Body of pancreas (tissue), 4 donors: ENCODE results near the gene PMEL. TPM values are rescaled to one million over a fixed set of nuclear protein-coding genes. Genes with fewer than 3 reads are reported as not detected.
"Not testable (repeated sequence)": the region's sequence is repeated elsewhere in the genome, so short reads cannot be mapped to it uniquely, and the experiment has no call there.

Source experiments
- ATAC-seq: fragments of 150-250 bp; one replicate; pipeline ENCODE4 v1.9.1; 2016
- DNase-seq, 4 donors: peaks; one replicate each; pipeline ENCODE4 v3.0.0-alpha.2; 2019
- H3K27ac ChIP-seq, 4 donors: fragments of 200-600 bp; sonication (generic); 1 replicate in 3 of 4; 2 replicates in 1 of 4; pipeline versions ENCODE4 v1.5.1 to v1.6.1; 2016 to 2019; ENCODE audit warnings: mild to moderate bottlenecking in 1 of 4, mixed read lengths in 1 of 4, moderate library complexity in 1 of 4
- H3K27me3 ChIP-seq, 2 donors: fragments of 200-600 bp; sonication (generic); one replicate each; pipeline ENCODE4 v1.6.0; 2016; ENCODE audit warnings: mild to moderate bottlenecking in 1 of 2
- H3K36me3 ChIP-seq, 2 donors: fragments of 200-600 bp; sonication (generic); replicated peaks in 1 of 2; 2 replicates each; pipeline ENCODE4 v1.5.1; 2016; ENCODE audit warnings: low read depth in 2 of 2; ENCODE audit not compliant: insufficient read depth in 1 of 2
- H3K4me1 ChIP-seq: fragments of 200-600 bp; sonication (generic); one replicate; pipeline ENCODE4 v1.6.0; 2016
- H3K4me3 ChIP-seq, 2 donors: fragments of 200-600 bp; sonication (generic); 1 replicate in 1 of 2; 2 replicates in 1 of 2; pipeline ENCODE4 v1.5.1; 2016 to 2019
- H3K9me3 ChIP-seq, 3 donors: fragments of 200-600 bp; sonication (generic); 1 replicate in 2 of 3; 2 replicates in 1 of 3; pipeline ENCODE4 v1.5.1; 2016
- CTCF ChIP-seq, 7 experiments: fragments of 450-650 bp in 4 of 7; fragments of 200-600 bp in 3 of 7; sonication (generic) in 3 of 7; IDR thresholded peaks; one replicate each; pipeline ENCODE4 v1.5.1; 2016 to 2019; ENCODE audit warnings: antibody characterized with exemption in 7 of 7
- POLR2A ChIP-seq, 3 donors: fragments of 450-650 bp; IDR thresholded peaks; one replicate each; pipeline ENCODE4 v1.6.1; 2016; ENCODE audit warnings: antibody characterized with exemption in 3 of 3, mild to moderate bottlenecking in 2 of 3
- WGBS, 2 donors: methylation state at CpG; one replicate each; pipeline ENCODE4 v1.1.5; 2017; 5-methylcytosine and 5-hydroxymethylcytosine counted together
- intact Hi-C: fragments of 100-400 bp; cut with DNase I; formaldehyde crosslinking; loops from one replicate; pipeline ENCODE4 v1.15.1; 2023
- total RNA-seq, 2 donors: library from RNA; depleted of rRNA; stranded (reverse); fragments of >200 nt; gene quantifications; one replicate each; pipeline ENCODE4 v1.1.0, GENCODE V29; 2016

Gene PMEL
- total RNA-seq, 2 donors from 2014 or later, result 1.6 to 2.6 TPM

GRCh38 chr12:55983232-55983842 lies 17.5 kb upstream of the PMEL start:
- no peaks in the 10 kb centered on the region for H3K4me1 ChIP-seq
- no peak for DNase-seq
- no peak for TF ChIP-seq CTCF (IDR thresholded peaks at IDR 0.05)
- no peak for TF ChIP-seq POLR2A (IDR thresholded peaks at IDR 0.05)
- intact Hi-C loops, result loop anchor here (10.0 kb wide), 1 partner anchor 1731 kb away; no protein-coding TSS in a partner anchor
- H3K27ac ChIP-seq, result no peak overlapping the region
- H3K36me3 ChIP-seq, result peaks cover 5 to 9% of the 10 kb centered on the region in 2 donors
- WGBS, 2 donors, result 65 to 76% methylated on average over 4 of the region's 4 CpGs
- H3K9me3 ChIP-seq, result no peaks in the 10 kb centered on the region
- no peak for ATAC-seq
- no peaks in the 10 kb centered on the region for H3K27me3 ChIP-seq
- H3K4me3 ChIP-seq, result no peak overlapping the region

DNA sequence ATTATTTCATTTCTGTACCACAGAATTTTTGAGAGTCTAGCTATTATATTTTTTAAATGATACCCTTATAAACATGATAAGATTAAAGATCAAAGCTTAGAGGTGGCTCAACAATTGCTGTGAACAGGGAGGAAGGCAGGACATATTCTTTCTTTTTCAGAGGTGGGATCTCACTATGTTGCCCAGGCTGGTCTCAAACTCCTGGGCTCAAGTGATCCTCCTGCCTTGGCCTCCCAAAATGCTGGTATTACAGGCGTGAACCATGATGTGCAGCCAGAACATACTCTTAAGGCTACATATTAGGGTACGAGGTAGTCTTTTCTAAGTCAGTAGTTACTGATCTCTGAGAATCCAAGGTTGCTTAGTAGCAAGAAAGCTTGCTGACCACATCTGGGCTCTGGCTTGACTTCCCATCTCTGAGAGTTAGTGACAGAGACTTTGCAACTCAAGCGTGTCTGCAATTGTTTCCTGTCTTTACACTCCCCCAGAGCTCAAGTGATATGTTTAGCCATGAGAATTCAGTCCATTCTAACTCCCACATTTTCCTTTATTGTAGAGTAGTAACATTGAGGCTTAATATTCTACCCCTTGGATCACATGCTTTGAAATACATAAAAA lies 16.6 kb upstream of the PMEL start:
- no peaks in the 10 kb centered on the region for H3K4me1 ChIP-seq
- H3K27me3 ChIP-seq, result no peaks in the 10 kb centered on the region
- TF ChIP-seq CTCF (IDR thresholded peaks at IDR 0.05) (no peak), POLR2A (IDR thresholded peaks at IDR 0.05) (no peak)
- H3K9me3 ChIP-seq, result no peaks in the 10 kb centered on the region
- WGBS, 2 donors, result 60 to 87% methylated on average over 3 of the region's 3 CpGs
- no peak for DNase-seq
- intact Hi-C loops, result loop anchor here (10.0 kb wide), 1 partner anchor 1732 kb away; no protein-coding TSS in a partner anchor
- no peak overlapping the region for H3K27ac ChIP-seq
- ATAC-seq, result no peak
- no peak overlapping the region for H3K4me3 ChIP-seq
- H3K36me3 ChIP-seq, result peaks cover 0 to 6% of the 10 kb centered on the region in 2 donors

- H3K27me3 ChIP-seq, H3K4me3 ChIP-seq, ATAC-seq, H3K27ac ChIP-seq, DNase-seq, H3K9me3 ChIP-seq, H3K4me1 ChIP-seq, H3K36me3 ChIP-seq: not testable (repeated sequence)
- 73 to 86% methylated on average over 5 of the region's 5 CpGs for WGBS, 2 donors
- intact Hi-C loops, result loop anchor here (10.0 kb wide), 1 partner anchor 1733 kb away; no protein-coding TSS in a partner anchor
Observed at GRCh38 chr12:55981882-55982281, 16.0 kb upstream of the PMEL start.

GRCh38 chr12:55979069-55979468 lies 13.2 kb upstream of the PMEL start:
- no peak for ATAC-seq
- no peak for DNase-seq
- Histone ChIP-seq H3K9me3 (no peaks in the 10 kb centered on the region), H3K36me3 (peaks cover 0 to 5% of the 10 kb centered on the region in 2 donors), H3K4me1 (peaks cover 15% of the 10 kb centered on the region), H3K4me3 (no peak overlapping the region), H3K27ac (no peak overlapping the region), H3K27me3 (no peaks in the 10 kb centered on the region)
- intact Hi-C loops, result no loop called here
- no peak for TF ChIP-seq CTCF (IDR thresholded peaks at IDR 0.05)
- TF ChIP-seq POLR2A (IDR thresholded peaks at IDR 0.05), result no peak
- WGBS, 2 donors, result 68 to 76% methylated on average over 3 of the region's 3 CpGs

- ATAC-seq (no peak), DNase-seq (no peak)
- Histone ChIP-seq H3K27me3 (no peaks in the 10 kb centered on the region), H3K9me3 (no peaks in the 10 kb centered on the region), H3K4me3 (no peak overlapping the region), H3K4me1 (peaks cover 15% of the 10 kb centered on the region), H3K27ac (no peak overlapping the region), H3K36me3 (peaks cover 0 to 4% of the 10 kb centered on the region in 2 donors)
- intact Hi-C loops, result no loop called here
- 83 to 91% methylated on average over 7 of the region's 7 CpGs for WGBS, 2 donors
- TF ChIP-seq CTCF (IDR thresholded peaks at IDR 0.05) (no peak), POLR2A (IDR thresholded peaks at IDR 0.05) (no peak)
Observed at GRCh38 chr12:55978393-55978792, 12.6 kb upstream of the PMEL start.
